GM19328 (cell line): ENCODE measurements around the gene NPAS3.

Source experiments
- ATAC-seq: cut with Tn5 transposase; IDR thresholded peaks from one replicate; pipeline ENCODE4 v1.9.1; 2021; ENCODE audit warnings: mild to moderate bottlenecking, moderate library complexity; ENCODE audit not compliant: unreplicated experiment

NPAS3 gene

GRCh38 chr14:33652566-33653307, 714.1 kb downstream of the NPAS3 start:
- no peak for ATAC-seq

- no peak for ATAC-seq
These were observed 714.6 kb downstream of the NPAS3 start for GRCh38 chr14:33653308-33653695.

- no peak for ATAC-seq
These were observed 716.7 kb downstream of the NPAS3 start for GRCh38 chr14:33655421-33655820.

DNA sequence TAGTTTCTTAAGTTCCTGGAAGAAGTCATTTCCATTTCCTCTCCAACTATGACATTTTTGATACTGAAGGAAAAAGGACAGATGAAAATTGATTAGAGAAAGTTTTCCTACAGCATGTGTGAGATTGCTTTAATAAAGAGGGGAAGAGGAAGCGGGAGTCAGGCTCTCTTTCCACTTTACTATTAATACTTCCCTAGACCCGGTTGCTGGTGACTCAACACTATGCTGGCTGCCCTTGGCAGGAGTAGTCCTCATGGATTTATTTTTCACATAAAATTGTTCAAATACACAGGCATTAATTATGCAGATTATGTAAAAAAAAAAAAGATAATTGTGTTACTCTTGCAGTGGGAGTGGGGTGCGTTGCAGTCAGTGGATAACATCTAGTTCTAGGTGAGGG, 718.8 kb downstream of the NPAS3 start:
- no peak for ATAC-seq

DNA sequence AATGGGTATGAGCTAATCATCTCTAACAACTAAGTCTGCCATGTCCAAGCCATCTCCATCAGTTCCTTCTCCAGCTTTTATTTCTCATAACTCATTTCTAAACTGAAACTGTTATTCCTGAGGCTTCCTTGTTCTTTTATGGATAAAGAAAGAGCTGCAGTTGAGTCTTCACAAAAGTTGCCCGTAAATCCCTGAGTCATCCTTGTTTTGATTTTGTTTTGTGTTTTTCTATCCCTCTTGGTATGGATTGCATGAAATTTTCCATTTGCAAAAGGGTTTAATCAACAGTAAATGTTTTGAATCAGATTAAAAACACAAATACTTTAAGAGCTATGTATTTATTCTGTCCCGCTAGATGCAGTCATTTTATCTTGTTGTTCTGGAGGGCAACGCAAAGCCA, 721.6 kb downstream of the NPAS3 start:
- no peak for ATAC-seq

DNA sequence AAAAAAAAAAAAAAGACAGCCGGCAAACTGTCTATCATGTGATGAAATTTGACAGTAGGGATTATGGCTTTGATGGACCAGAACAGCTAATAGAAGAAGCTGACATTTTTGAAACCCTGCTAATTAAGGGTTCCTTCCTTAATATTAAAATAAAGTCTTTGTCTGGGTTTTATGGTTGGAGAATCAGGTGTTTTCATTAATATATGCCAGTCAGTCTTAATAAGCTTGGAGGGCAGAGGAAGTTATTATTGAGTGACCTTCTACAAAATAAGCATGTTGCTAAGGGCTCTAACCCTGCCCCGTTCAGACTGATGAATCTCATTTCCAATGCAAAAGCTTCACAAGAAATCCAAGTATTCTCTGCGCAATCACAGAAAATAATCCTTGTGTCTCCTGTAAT, 722.4 kb downstream of the NPAS3 start:
- ATAC-seq, result no peak

GRCh38 chr14:33668066-33668465, 729.4 kb downstream of the NPAS3 start:
- ATAC-seq, result no peak

- no peak for ATAC-seq
These were observed 730.4 kb downstream of the NPAS3 start for GRCh38 chr14:33669111-33669510.

DNA sequence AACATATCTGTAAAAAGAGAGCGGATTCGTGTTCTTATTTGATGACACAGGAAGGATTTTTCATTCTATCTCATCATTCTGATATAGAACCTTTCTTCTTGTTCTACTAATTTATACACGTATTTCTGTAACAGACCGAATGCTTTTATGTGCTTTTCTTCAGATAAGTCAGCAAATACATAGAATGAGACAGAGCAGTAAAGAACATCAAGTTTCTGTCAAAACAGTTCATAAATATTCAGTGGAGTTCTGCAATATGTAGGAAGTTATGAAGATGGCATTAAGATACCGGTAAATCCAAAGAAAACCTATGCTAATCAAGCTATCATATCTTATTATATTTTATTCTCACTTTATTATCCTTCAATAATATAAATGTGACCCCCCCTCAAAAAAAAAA, 731.6 kb downstream of the NPAS3 start:
- ATAC-seq, result no peak

- no peak for ATAC-seq
These were observed 732.9 kb downstream of the NPAS3 start for GRCh38 chr14:33671556-33671955.

- no peak for ATAC-seq
These were observed 736.2 kb downstream of the NPAS3 start for GRCh38 chr14:33674927-33675326.

GRCh38 chr14:33675415-33676130, 736.9 kb downstream of the NPAS3 start:
- no peak for ATAC-seq

- ATAC-seq, result no peak
These were observed 737.5 kb downstream of the NPAS3 start for GRCh38 chr14:33676135-33676566.

GRCh38 chr14:33676891-33677290, 738.2 kb downstream of the NPAS3 start:
- ATAC-seq, result no peak

DNA sequence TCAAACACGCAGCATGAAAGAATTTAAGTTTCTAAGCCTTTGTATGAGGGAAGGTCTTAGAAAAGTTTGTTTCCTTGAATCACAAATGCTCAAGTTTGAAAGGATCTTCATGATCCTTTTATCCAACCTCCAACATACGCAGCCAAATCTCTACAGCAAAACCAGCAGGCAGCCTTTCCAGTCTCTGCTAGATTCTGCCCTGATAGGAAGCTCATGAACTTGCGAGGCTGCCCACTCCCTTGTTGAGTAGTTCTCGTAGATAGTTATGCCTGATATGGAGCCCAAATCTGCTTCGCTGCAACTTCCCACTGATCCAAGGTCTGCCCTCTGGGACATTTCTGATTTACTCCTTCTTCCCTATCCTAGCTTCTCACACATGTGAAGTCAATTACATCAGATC, 739.3 kb downstream of the NPAS3 start:
- no peak for ATAC-seq

- no peak for ATAC-seq
These were observed 740.3 kb downstream of the NPAS3 start for GRCh38 chr14:33679025-33679424.

GRCh38 chr14:33679461-33680225, 741.0 kb downstream of the NPAS3 start:
- no peak for ATAC-seq

DNA sequence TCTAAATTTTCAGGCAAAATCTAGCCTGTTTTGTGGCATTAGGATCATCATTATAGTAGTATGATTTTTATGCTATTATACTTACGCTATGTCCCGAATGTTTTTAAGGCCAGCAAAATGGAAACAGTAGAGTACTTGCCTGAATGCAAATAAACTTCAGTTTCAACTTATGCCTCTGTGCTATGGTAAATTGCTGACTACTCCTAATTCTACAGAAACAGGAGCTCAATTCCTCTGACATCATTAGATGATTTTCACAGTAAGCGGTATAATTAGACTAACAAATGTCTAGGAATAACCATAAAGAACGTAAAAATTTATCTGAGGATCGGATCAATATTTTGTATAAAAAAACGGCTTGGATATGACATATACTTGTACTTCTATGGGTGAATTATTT, 742.2 kb downstream of the NPAS3 start:
- ATAC-seq, result no peak

GRCh38 chr14:33682760-33683159, 744.1 kb downstream of the NPAS3 start:
- no peak for ATAC-seq

DNA sequence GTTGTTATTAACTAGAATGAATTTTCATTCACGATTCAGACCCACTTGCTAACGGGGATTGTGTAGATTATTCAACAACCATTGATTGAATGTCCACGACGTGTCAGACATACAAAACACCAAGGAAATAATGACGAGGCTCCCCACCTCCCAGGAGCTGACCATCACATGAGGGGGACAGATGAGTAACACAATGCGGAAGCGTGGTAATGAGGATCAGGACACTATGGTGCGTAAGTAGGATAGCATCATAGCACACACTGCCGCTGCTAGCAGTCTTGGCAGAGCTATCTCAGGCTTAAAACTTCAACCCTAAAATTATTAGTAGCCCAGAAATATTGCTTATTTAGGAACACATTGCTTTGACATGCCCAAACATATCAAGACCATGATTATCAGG, 746.3 kb downstream of the NPAS3 start:
- no peak for ATAC-seq

GRCh38 chr14:33685698-33686097, 747.0 kb downstream of the NPAS3 start:
- ATAC-seq, result no peak

DNA sequence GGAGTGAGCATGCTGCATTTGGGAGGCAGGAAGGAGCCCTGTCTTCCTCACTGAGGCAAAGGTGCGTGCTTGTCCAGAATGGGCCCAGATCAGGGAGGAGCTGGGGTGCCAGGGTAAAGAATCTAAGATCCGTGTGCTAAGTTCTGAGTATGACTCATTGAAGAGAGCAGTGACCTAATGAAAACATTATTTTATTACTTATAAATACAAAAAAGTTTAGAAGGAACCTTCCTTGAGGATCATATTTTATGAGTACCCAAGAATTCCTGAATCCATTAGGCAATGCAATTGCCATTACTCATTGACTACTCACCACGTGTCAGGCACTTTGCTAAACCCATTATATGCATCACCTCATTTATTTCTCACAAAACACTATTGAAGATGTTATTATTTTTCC, 747.5 kb downstream of the NPAS3 start:
- ATAC-seq, result no peak
